IMR-90 (cell line): ENCODE results near the gene NISCH. TPM values are rescaled to one million over a fixed set of nuclear protein-coding genes. Genes with fewer than 3 reads are reported as not detected.

Experiments used
- ATAC-seq: fragments of 200-7000 bp; cut with Tn5 transposase; 2 replicates; pipeline ENCODE4 v1.9.1; 2020; ENCODE audit warnings: low read depth, mild to moderate bottlenecking, moderate library complexity
- BruUV-seq: library from RNA; stranded (reverse); fragments of 400-500 nt; replicated peaks from 2 replicates; lab custom pipeline; 2021; lab: Mats Ljungman, UMichigan
- CTCF ChIA-PET: fragments of 300-600 bp; formaldehyde crosslinking; extraction: SDS; loops from one replicate; lab custom pipeline; 2021; ENCODE audit warnings: antibody characterized with exemption; lab: Yijun Ruan, JAX
- POLR2A ChIA-PET: fragments of 300-600 bp; sonication (Branson Sonifier 250); formaldehyde crosslinking; loops from one replicate; lab custom pipeline; 2022; ENCODE audit warnings: antibody characterized with exemption; ENCODE audit not compliant: unreplicated experiment; lab: Charles Lee
- DNase-seq: peaks from one replicate; pipeline ENCODE4 v3.0.0; 2013
- H2AFZ ChIP-seq: replicated peaks from 2 replicates; pipeline ENCODE3; 2013; ENCODE audit warnings: low read length, mild to moderate bottlenecking; ENCODE audit not compliant: poor library complexity
- H2AK5ac ChIP-seq: 2 replicates; pipeline ENCODE4 v1.6.1; 2013; ENCODE audit warnings: low read depth, low read length, inconsistent platforms
- H2AK9ac ChIP-seq: replicated peaks from 2 replicates; pipeline ENCODE3; 2013; ENCODE audit warnings: mild to moderate bottlenecking, low read depth, low read length, moderate library complexity; ENCODE audit not compliant: poor library complexity
- H2BK120ac ChIP-seq: 2 replicates; pipeline ENCODE4 v1.6.1; 2013; ENCODE audit warnings: low read depth, low read length, inconsistent platforms
- H2BK15ac ChIP-seq: 3 replicates; pipeline ENCODE4 v1.6.1; 2013; ENCODE audit warnings: low read depth, low read length, inconsistent platforms
- H2BK20ac ChIP-seq: 2 replicates; pipeline ENCODE4 v1.6.1; 2013; ENCODE audit warnings: low read depth, mild to moderate bottlenecking, inconsistent platforms, low read length, moderate library complexity
- H2BK5ac ChIP-seq: 2 replicates; pipeline ENCODE4 v1.6.1; 2013; ENCODE audit warnings: mild to moderate bottlenecking, low read depth, low read length, inconsistent platforms; ENCODE audit not compliant: poor library complexity, severe bottlenecking
- H3K14ac ChIP-seq: replicated peaks from 2 replicates; pipeline ENCODE4 v1.6.1; 2013; ENCODE audit warnings: low read depth, low read length, inconsistent platforms
- H3K18ac ChIP-seq: 2 replicates; pipeline ENCODE4 v1.6.1; 2013; ENCODE audit warnings: low read depth, low read length, control low read depth
- H3K23ac ChIP-seq: 2 replicates; pipeline ENCODE4 v1.6.1; 2013; ENCODE audit warnings: low read depth, low read length, inconsistent platforms
- H3K27ac ChIP-seq: 2 replicates; pipeline ENCODE4 v1.5.1; 2013; ENCODE audit warnings: mild to moderate bottlenecking, control low read depth, low read length; ENCODE audit not compliant: insufficient read depth
- H3K27me3 ChIP-seq: 2 replicates; pipeline ENCODE4 v1.6.1; 2013; ENCODE audit warnings: low read length; ENCODE audit not compliant: control insufficient read depth, insufficient read depth
- H3K36me3 ChIP-seq: 2 replicates; pipeline ENCODE4 v1.6.1; 2013; ENCODE audit warnings: low read length, mixed read lengths; ENCODE audit not compliant: control insufficient read depth, insufficient read depth
- H3K4ac ChIP-seq: 2 replicates; pipeline ENCODE4 v1.6.1; 2013; ENCODE audit warnings: low read depth, low read length, inconsistent platforms
- H3K4me1 ChIP-seq: 2 replicates; pipeline ENCODE4 v1.6.1; 2013; ENCODE audit warnings: low read length, mixed read lengths; ENCODE audit not compliant: control insufficient read depth, insufficient read depth
- H3K4me2 ChIP-seq: 2 replicates; pipeline ENCODE4 v1.6.1; 2013; ENCODE audit warnings: low read depth, mild to moderate bottlenecking, control low read depth, low read length, moderate library complexity
- H3K4me3 ChIP-seq: 2 replicates; pipeline ENCODE4 v1.5.1; 2013; ENCODE audit warnings: low read depth, mild to moderate bottlenecking, control low read depth, low read length, moderate library complexity; ENCODE audit not compliant: insufficient read depth
- H3K56ac ChIP-seq: 2 replicates; pipeline ENCODE4 v1.6.1; 2013; ENCODE audit warnings: low read length, inconsistent platforms; ENCODE audit not compliant: insufficient read depth; ENCODE audit errors: extremely low read depth
- H3K79me1 ChIP-seq, 2 experiments: 2 replicates each; pipeline ENCODE4 v1.6.1; 2013; ENCODE audit warnings: low read length in 2 of 2, inconsistent platforms in 1 of 2, low read depth in 1 of 2
- H3K9ac ChIP-seq: 2 replicates; pipeline ENCODE4 v1.6.1; 2013; ENCODE audit warnings: low read depth, low read length, control low read depth
- H3K9me1 ChIP-seq: 2 replicates; pipeline ENCODE4 v1.6.1; 2013; ENCODE audit warnings: low read length, inconsistent platforms; ENCODE audit not compliant: insufficient read depth
- H3K9me3 ChIP-seq: 2 replicates; pipeline ENCODE4 v1.6.1; 2013; ENCODE audit warnings: low read length; ENCODE audit not compliant: control insufficient read depth, insufficient read depth
- H4K20me1 ChIP-seq: 2 replicates; pipeline ENCODE4 v1.6.1; 2013; ENCODE audit warnings: low read length, inconsistent platforms; ENCODE audit not compliant: insufficient read depth
- H4K5ac ChIP-seq: 2 replicates; pipeline ENCODE4 v1.6.1; 2013; ENCODE audit warnings: mild to moderate bottlenecking, low read depth, low read length, control low read depth
- H4K8ac ChIP-seq, 2 experiments: 2 replicates each; pipeline ENCODE4 v1.6.1; 2013; ENCODE audit warnings: low read depth in 2 of 2, low read length in 2 of 2, control low read depth in 1 of 2, inconsistent platforms in 1 of 2
- H4K91ac ChIP-seq: 2 replicates; pipeline ENCODE4 v1.6.1; 2013; ENCODE audit warnings: low read depth, low read length, inconsistent platforms; ENCODE audit not compliant: insufficient read depth
- CEBPB ChIP-seq: IDR thresholded peaks from 2 replicates; pipeline ENCODE4 v1.6.1; 2012; ENCODE audit warnings: low read depth, low read length, improper control_type of control experiment
- CHD1 ChIP-seq: IDR thresholded peaks from 2 replicates; pipeline ENCODE4 v1.6.1; 2012; ENCODE audit warnings: low read depth, low read length, improper control_type of control experiment
- FOS ChIP-seq: fragments of 150-350 bp; IDR thresholded peaks from 2 replicates; pipeline ENCODE4 v1.6.1; 2016; ENCODE audit warnings: low read depth, low read length
- MAZ ChIP-seq: IDR thresholded peaks from 2 replicates; pipeline ENCODE4 v1.6.1; 2012; ENCODE audit warnings: low read depth, mild to moderate bottlenecking, low read length, improper control_type of control experiment, moderate library complexity, borderline replicate concordance
- NFE2L2 ChIP-seq: fragments of 150-350 bp; IDR thresholded peaks from 2 replicates; pipeline ENCODE4 v1.6.1; 2016; ENCODE audit warnings: low read depth, mild to moderate bottlenecking, low read length
- WGBS, 2 experiments: methylation state at CpG; one replicate each; pipeline versions ENCODE4 v1.1.5 to v1.1.7; 2013; ENCODE audit warnings: missing lambda C conversion rate in 2 of 2; ENCODE audit not compliant: insufficient read length in 1 of 2; ENCODE audit errors: extremely low coverage in 2 of 2; 5-methylcytosine and 5-hydroxymethylcytosine counted together
- dilution Hi-C: fragments of 300-500 bp; cut with HindIII; formaldehyde crosslinking; loops from one replicate; pipeline ENCODE4 v1.14.3; 2018; ENCODE audit warnings: low sequenced_read_pairs; ENCODE audit not compliant: unreplicated experiment
- in situ Hi-C: fragments of 300-500 bp; cut with MboI; formaldehyde crosslinking; loops from 3 replicates; pipeline ENCODE4 v1.14.3; 2019; ENCODE audit warnings: low sequenced_read_pairs, inconsistent platforms, mixed read lengths
- intact Hi-C: fragments of 100-400 bp; cut with micrococcal nuclease; formaldehyde crosslinking; loops from 2 replicates; pipeline ENCODE4 v1.10.0; 2022
- polyA plus RNA-seq, 3 experiments: library from polyadenylated mRNA; depleted of rRNA; stranded (reverse); fragments of >200 nt; gene quantifications; 2 replicates each; pipeline ENCODE4 v1.2.3, GENCODE V29; 2012; ENCODE audit warnings: low replicate concordance in 1 of 3
- total RNA-seq: library from RNA; depleted of rRNA; stranded (reverse); fragments of >200 nt; gene quantifications from 2 replicates; pipeline ENCODE4 v1.2.3, GENCODE V29; 2012

Gene NISCH
- total and polyA plus RNA-seq, 2 of the 4 experiments (the other 2 are of a cell fraction): 36.9 to 86.0 TPM

- TF ChIP-seq CHD1 (peak; percentile 81; the same call in 1 of the 2 replicates), CEBPB (no peak), FOS (peak; percentile 23; the same call in 1 of the 2 replicates)
These were observed 81.2 kb downstream of the NISCH start, which contains the start of gene UQCC5 (continued) for GRCh38 chr3:52536369-52537164.

DNA sequence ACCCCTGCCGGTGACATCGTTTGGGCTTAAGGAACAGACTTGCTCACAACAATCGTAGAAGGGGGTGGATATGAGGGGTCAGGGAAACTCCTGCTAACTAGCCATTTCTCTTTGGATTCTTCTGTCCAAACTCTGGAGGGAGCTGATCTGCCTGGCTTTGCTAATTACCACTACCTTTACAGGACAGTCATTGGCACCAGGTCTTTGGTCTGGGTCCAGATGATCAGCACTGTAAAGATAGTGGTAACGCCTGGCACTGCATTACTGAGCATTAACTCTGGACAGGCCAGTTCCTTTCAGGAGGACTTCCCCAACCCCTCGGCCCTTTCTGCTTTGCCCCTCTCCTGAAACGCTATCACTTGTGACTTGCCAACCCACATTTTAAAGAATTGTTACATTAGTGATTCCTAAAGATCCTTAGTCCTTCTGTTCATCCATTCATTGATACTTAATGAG, 81.8 kb downstream of the NISCH start:
- H3K14ac ChIP-seq: peak overlapping the region; percentile 90
- H4K91ac ChIP-seq: peak overlapping the region; percentile 64
- no peak overlapping the region for H2BK15ac ChIP-seq
- WGBS, 2 experiments: no CpG with 5 or more reads among the region's 6 CpGs
- peaks cover 17% of the 10 kb centered on the region for H3K4me1 ChIP-seq
- H3K36me3 ChIP-seq: peaks cover 8% of the 10 kb centered on the region
- peak overlapping the region; percentile 84 for H3K4ac ChIP-seq
- peak overlapping the region; percentile 21 to 71 for H4K8ac ChIP-seq
- in situ Hi-C loops (no loop called here), dilution Hi-C loops (no loop called here), intact Hi-C loops (loop anchor here (2.0 kb wide), 1 partner anchor 64 kb away; no protein-coding TSS in a partner anchor)
- BruUV-seq: TSS peak; percentile 40
- H2BK20ac ChIP-seq: no peak overlapping the region
- peaks cover 27 to 78% of the 10 kb centered on the region in 2 experiments for H3K79me1 ChIP-seq
- H4K5ac ChIP-seq: peak overlapping the region; percentile 25; the same call in 1 of the 2 replicates
- H3K18ac ChIP-seq: peak overlapping the region; percentile 11; the same call in 1 of the 2 replicates
- peak overlapping the region; percentile 86 for H2AK5ac ChIP-seq
- H3K9me3 ChIP-seq: no peaks in the 10 kb centered on the region
- H3K56ac ChIP-seq: peak overlapping the region; percentile 78
- no peak overlapping the region for H2BK120ac ChIP-seq
- H2BK5ac ChIP-seq: peak overlapping the region; percentile 70
- H4K20me1 ChIP-seq: peaks cover 29% of the 10 kb centered on the region
- H2AFZ ChIP-seq: peak overlapping the region; percentile 95
- H3K9me1 ChIP-seq: peaks cover 22% of the 10 kb centered on the region
- peak overlapping the region; percentile 98 for H3K4me2 ChIP-seq
- peak overlapping the region; percentile 91 for H3K23ac ChIP-seq
- peak; percentile 1; the same call in 1 of the 2 replicates for TF ChIP-seq MAZ
- no peak for TF ChIP-seq NFE2L2
- H2AK9ac ChIP-seq: peak overlapping the region; percentile 94
- peak overlapping the region; percentile 89 for H3K9ac ChIP-seq
- H3K27ac ChIP-seq: peak overlapping the region; percentile 83
- CTCF ChIA-PET: no interaction called here
- ATAC-seq (no peak), DNase-seq (no peak)
- H3K27me3 ChIP-seq: no peaks in the 10 kb centered on the region
- peak overlapping the region; percentile 81 for H3K4me3 ChIP-seq
- POLR2A ChIA-PET: interaction anchor here (0.6 kb wide), 1 partner anchor 90 kb away, joined by 3 read pairs; no protein-coding TSS in a partner anchor
